GM04503 (cell line): ENCODE results near the gene SLC35F3.
"Not testable (repeated sequence)": the region's sequence is repeated elsewhere in the genome, so short reads cannot be mapped to it uniquely, and the experiment has no call there.

ENCODE experiments used
- DNase-seq: peaks from one replicate; pipeline ENCODE4 v3.0.0-alpha.2; 2012; ENCODE audit warnings: low read depth

SLC35F3 gene

DNA sequence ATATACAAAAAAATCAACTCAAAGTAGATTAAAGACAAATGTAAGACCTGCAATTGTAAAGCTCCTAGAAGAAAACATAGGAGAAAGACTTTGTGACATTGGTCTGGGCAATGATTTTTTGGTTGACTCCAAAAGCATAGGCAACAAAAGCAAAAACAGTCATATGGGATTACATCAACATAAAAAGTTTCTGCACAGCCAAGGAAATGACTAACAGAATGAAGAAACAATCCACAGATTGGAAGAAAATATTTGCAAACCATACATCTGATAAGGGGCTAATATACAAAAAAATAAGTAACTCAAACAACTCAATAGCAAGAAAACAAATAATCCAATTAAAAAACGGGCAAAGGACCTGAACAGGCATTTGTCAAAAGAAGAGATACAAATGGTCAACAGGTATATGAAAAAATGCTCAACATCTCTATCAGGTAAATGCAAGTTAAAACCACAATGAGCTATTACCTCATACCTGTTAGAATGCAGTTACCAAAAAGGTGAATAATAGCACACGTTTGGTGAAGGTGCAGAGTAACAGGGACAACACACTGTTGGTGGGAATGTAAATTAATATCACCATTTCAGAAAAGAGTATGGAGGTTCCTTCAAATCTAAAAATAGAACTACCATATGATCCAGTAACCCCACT is 295.1 kb downstream of the SLC35F3 start:
- no peak for DNase-seq

- no peak for DNase-seq
These were observed 296.1 kb downstream of the SLC35F3 start for GRCh38 chr1:234200566-234200965.

- DNase-seq: no peak
These were observed 297.1 kb downstream of the SLC35F3 start for GRCh38 chr1:234201600-234201999.

DNA sequence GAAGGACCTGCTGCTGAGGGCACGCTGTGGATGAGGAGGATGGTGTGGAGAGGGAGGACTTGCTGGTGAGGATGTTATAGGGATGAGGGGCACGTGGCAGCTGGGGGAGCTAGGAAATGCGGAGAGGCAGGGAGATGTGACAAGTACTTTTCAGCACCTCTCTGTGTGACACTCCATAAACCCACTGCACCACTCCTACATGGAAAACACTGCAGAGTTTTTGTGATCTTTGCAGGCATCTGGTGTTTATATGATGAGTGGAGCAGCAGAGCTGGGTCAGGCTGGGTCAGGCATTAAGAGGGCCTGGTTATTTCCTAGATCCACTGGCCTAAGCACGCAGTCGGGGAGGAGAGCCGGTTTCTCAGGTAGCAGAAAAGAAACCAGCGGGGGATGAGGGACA is 301.5 kb downstream of the SLC35F3 start:
- no peak for DNase-seq

GRCh38 chr1:234206651-234207284 is 302.3 kb downstream of the SLC35F3 start:
- DNase-seq: peak; percentile 31

- DNase-seq: no peak
These were observed 303.9 kb downstream of the SLC35F3 start for GRCh38 chr1:234208351-234208750.

DNA sequence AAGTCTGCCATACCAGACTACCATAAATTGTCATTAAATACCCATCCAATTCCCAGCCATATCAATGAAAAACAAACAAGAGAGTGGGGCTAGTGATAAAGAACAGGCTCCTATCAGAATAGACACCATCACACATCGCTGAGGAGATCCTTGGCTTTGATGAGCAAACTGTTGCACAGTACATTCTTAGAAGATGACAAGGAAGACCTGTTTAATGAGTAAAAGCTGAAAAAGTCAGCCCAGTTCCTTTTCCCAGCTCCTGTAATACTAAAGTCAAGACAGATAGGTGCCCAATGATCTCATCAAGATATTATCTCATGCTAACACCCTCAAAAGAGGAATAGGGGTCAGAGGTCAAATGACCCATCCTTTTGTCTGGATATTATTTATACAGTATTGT is 304.3 kb downstream of the SLC35F3 start:
- no peak for DNase-seq

DNA sequence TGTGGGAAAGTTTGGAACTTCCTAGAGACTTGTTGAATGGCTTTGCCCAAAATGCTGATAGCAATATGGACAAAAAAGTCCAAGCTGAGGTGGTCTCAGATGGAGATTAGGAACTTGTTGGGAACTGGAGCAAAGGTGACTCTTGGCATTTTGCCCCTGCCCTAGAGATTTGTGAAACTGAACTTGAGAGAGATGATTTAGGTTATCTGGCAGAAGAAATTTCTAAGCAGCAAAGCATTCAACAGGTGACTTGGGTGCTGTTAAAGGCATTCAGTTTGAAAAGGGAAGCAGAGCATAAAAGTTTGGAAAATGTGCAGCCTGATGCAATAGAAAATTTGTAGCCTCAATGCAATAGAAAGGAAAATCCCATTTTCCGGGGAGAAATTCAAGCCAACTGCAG is 306.0 kb downstream of the SLC35F3 start:
- not testable (repeated sequence) for DNase-seq

DNA sequence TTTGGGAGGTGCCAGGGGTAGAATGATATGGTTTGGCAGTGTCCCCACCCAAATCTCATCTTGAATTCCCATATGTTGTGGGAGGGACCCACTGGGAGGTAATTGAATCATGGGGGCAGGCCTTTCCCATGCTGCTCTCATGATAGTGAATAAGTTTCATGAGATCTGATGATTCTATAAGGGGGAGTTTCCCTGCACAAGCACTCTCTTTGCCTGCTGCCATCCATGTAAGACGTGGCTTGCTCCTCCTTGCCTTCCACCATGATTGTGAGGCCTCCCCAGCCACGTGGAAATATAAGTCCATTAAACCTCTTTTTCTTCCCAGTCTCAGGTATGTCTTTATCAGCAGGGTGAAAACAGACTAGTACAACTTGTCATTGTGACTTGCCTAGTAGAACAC is 307.4 kb downstream of the SLC35F3 start:
- DNase-seq: not testable (repeated sequence)

- no peak for DNase-seq
These were observed 308.5 kb downstream of the SLC35F3 start for GRCh38 chr1:234212764-234213657.

DNA sequence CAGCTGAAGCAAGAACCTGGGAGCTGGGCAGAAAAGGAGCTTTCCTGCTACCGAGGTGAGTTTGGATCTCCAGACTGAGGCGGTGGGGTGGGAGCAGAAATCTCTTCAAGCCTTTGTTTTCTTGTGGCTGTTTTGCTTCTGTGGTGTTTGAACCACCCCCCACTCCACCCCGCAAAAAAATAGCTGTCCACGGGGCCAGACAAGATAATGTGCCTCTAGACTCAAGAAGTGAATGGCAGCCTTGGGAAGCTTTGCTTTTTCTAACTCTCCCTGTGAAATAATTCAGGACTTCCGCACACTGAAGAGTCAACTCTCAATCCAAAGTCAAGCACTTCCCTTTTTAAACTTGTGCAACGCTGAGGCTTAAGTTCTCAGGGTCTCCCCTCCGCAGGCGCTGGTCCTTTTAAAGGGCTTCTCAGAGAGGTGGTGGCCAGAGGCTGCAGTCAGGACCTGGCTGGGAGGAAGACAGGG is 309.2 kb downstream of the SLC35F3 start:
- DNase-seq: no peak

DNA sequence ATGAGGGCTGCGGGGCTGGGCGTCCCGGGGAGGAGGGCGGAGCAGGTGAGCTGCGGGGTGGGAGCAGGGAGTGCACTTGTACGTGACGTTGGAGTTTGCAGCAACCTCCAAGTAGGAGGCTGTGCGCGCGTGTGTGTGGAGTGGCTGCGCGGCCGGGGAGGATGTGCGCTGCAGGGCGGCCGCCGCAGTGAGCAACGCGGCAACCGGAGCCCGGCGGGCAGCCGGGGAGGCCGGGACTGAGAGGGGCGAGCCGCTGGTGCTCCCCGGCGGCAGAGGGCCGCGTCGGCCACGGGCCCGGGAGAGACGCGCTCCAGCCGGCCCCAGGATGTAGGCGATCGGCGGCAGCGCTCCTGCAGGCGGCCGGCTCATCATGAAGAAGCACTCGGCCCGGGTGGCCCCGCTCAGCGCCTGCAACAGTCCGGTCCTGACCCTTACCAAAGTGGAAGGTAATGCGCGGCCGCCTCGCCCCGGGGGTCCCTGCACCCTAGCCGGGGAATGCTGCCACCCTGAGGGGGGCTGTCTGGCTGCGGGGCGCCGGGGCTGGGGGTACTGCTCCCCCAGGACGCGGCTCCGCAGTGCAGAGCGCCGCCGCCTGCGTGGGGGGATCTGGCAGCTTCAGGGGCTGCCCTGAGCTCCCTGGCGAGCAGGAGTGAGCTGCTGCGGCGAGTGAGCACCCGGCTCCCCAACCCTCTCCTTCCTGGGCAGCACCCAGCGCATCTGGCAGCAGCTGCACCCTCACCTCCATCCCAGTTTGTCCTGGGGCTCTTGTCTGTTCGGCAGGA is 309.8 kb downstream of the SLC35F3 start:
- no peak for DNase-seq

DNA sequence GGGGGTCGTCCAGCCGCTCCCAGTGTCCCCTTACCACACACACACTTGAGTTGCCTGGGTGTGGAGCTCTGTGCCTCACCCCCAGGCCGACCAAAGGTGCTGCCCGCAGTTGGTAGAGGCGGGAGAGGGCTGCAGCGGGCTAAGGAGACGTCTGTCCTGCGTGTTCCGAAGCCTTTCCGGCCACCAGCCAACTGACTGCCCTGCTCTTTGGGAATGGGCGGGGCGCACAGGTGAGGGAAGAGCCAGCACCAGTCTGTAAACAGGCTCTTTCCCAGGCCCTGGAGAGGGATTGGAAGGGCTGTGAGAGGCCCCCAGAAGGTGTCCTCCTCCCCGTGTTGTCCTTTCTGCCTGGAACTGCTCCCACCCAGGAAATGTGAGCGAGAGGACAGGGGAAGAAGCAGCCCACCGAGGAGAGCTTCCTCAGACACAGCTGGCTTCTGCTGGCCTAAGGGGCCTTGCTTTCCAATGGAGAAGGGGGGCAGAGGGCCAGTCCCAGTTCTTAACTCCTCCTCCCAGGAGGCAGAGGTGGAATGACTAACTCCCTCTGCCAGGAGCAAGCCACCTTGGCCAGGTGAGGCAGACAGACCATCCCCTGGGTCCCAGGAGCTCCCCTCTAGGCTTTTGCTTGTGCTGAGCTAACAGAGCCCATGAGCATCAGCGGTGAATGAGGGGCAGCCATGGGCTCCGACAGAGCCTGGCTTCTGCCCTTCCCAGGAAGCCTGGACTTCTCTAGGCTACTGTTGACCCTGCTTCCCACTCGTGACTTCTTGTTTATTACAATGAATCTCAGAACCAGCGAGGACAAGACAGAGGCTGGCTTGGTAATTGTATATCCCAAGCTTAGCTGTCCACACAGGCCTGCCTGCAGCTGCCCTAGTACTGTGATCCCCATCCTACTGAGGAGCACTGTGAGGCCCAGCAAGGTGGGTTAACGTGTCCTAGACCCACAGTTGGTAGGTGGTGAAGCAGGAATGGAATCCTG is 310.7 kb downstream of the SLC35F3 start:
- no peak for DNase-seq

- no peak for DNase-seq
These were observed 311.7 kb downstream of the SLC35F3 start for GRCh38 chr1:234216116-234216703.

- DNase-seq: no peak
These were observed 312.9 kb downstream of the SLC35F3 start for GRCh38 chr1:234217316-234217840.

- DNase-seq: no peak
These were observed 313.6 kb downstream of the SLC35F3 start for GRCh38 chr1:234218078-234218477.

DNA sequence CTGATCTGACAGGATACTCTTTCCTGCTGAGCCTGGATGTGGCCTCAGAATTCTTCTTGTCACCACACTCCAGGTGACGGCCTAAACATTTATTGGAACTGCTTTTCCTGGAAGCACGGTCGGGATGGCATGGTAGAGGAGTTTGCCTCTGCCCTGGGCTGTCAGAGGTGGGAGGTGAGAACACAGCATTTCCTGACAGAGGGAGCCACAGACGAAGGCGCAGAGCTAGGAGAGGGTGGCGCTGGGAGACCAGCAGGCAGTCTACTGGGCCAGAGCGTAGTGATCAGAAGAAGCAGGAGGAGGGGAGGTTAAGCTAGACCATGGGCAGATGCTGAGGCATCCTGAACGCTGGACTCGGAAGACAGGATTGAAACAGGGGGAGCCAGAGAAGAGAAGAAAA is 315.2 kb downstream of the SLC35F3 start:
- no peak for DNase-seq

DNA sequence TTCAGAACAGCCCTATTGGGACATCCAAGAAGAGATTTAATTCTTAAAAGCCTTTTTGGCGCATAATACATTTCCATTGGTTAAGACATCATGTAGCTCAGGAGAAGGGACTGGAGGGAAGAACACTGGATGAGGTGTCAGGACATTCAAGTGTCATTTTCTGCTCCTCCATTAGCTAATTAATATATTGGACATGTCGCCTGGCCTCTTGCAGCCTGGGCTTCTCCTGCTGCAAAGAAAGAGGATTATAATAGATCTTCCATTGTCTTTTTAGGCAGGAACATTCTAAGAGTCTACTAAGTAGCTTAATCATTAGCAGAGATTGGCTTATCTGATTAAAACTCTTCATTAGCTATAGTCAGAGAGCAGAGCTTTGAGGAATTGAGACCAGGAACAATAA is 317.1 kb downstream of the SLC35F3 start:
- no peak for DNase-seq

DNA sequence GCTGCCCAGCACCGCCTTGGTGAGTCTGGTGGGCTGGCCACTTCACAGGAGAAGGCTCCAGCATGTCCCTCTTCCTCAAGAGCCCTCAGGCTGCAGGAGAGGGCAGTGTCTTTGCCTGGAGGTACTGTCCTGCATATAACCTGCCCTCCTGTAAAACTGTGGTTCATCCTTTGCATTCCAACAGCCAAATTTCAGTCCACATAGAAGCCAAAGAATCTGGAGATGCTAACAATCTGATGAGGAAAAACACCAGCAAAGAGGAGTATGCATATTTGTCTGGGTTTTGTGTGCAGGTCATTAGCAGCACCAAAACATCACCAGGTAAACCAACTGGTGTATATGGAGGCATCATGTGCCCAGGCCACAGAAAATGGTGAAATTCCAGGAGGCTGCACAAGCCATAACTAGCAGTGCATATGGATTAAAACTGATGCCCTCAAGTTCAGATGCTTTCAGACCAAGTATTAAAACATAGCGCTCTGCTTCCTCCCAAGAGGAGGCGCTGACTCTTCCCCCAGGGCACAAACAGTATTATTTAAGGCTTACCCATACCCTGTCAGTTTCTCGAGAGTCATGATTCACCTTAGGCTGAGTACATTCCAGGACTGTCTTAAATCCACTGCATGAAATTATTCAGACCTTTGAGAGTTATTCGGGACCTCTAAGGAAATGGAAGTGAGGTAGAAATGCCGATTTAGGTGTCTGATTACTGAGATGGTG is 318.2 kb downstream of the SLC35F3 start:
- no peak for DNase-seq
